GM15510 (cell line): ENCODE results near the gene LUZP1.

Source experiments
- POLR2A ChIP-seq: IDR thresholded peaks from 3 replicates; pipeline ENCODE4 v1.6.1; 2011; ENCODE audit warnings: borderline replicate concordance; ENCODE audit not compliant: insufficient read length; ENCODE audit errors: extremely low read depth

LUZP1 gene

DNA sequence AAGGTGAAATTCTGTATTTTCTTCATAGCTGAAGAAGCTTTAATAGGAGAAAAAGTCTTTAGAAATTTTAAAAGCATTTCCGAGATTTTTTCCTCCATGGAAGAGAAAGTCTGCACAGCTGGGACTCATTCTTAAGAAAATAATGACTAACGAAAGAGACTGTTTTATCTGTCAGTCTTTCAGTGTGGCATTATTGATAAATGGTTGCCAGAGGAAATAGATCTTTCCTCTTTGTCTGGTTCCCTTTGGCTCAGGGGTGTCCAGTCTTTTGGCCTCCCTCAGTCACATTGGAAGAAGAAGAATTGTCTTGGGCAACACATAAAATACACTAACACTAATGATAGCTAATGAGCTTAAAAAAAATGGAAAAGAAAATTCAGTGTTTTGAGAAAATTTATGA lies 99.5 kb downstream of the LUZP1 start:
- no peak for TF ChIP-seq POLR2A

DNA sequence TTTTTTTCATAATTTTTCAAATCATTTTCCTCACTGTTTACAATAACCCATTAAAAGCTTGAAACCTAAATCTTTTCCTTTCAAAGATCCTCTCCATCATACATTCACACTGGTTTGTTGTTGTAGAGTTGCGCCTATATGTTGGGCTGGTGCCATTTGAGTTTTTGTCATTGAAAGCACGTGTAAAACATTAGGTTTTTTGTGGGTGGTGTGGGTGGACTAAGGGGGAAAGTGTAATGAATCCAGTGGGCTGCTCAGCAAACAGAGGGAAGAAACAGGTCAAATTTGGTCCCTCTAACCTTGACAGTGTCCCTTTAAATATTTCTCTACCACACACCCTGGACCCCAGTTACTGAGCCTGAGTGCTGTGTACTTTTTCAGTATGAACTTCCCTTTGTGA lies 102.6 kb downstream of the LUZP1 start:
- no peak for TF ChIP-seq POLR2A

DNA sequence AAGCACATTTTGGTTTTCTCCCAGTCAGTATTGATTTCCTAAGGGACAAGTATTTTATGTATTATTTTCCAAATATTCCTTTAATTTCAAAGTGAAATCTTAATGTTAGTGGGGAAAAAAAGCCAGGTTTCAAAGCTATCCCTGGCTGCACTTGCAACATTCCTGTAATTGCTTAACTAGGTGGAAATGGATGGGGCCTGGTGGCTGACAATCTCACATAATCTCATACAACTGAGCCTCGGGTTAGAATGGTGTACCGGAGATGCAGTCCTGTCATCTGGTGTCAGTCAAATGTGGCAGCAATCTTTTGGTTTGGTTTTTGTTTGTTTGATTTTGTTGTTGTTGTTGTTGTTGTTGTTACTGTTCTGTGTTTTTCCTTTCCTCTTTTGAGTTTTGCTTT lies 103.3 kb downstream of the LUZP1 start:
- TF ChIP-seq POLR2A: no peak

DNA sequence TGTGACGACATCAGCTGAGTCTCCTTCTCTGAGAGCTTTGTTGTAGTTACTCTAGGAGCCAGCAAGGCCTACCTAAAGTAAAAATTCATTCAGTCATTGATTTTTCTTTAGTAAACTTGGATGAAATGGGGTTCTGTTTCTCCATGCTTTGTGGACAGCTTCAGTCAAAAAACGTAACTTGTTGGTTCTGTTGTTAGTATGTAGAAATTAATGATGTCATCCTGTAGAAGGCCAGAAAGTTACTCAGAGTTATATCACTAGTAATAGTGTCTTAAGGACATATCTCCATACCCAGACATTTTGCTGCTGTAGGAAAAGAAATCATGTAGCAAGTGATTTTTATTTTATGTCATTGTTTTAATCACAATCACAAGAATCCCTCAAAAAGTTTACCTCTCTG lies 106.4 kb downstream of the LUZP1 start:
- no peak for TF ChIP-seq POLR2A

DNA sequence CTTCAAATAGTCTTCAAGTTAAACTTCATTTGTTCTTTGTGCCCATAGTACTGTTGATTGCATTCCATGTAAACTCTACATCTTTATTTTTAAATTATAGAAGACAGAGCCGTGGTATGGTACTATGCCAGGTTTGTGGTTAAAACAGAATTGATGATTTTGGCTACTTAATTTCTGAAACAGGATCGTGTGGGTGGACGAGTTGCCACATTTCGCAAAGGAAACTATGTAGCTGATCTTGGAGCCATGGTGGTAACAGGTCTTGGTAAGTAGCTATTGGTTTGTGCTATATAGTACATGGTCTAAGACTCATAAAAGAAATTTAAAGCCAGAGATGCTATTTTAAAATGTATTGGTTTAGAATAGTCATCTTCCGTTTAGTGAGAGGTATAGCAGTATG lies 111.4 kb downstream of the LUZP1 start:
- no peak for TF ChIP-seq POLR2A

DNA sequence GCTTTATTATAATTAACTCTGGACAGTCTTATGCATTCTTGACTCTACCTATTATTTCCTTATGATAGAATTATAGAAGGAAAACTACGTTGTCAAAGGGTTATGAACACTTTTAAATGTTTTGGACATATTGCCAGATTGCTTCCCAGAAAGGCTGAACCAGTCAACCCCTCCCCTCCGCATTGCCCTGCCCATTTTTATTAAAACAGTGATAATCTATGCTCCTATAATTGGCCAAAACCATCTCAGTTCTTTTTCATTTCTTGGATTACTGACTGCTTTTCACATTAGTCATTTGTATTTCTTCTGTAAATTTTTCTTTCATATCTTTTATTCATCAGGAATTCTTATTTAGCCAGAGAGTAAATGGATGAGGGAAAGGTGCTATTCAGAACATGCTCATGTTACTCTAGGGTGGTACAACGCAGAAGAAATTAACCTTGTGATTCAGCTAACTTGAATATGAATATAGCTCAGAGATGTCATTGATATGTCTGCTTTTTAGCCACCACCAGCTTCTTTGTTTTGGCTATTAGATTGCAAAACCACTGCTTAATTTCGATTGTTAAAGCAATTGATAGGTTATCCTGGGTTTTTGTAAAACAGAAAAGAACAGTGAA lies 117.3 kb downstream of the LUZP1 start:
- TF ChIP-seq POLR2A: no peak

DNA sequence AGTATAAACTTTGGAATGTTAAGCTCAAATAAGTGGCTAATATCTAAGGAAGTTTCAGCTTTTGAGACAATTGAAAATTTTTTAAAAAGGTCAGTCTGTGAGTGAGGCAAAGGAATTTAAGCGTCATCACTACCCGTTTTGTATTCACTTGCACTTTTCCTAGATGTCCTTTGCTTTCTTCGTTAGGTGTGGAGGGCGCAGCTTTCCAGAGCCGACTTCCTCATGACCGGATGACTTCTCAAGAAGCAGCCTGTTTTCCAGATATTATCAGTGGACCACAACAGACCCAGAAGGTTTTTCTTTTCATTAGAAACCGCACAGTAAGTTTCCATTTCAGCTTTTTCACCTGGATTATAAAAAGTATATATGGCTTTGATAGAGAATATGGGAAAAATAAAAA lies 118.5 kb downstream of the LUZP1 start:
- TF ChIP-seq POLR2A: no peak

DNA sequence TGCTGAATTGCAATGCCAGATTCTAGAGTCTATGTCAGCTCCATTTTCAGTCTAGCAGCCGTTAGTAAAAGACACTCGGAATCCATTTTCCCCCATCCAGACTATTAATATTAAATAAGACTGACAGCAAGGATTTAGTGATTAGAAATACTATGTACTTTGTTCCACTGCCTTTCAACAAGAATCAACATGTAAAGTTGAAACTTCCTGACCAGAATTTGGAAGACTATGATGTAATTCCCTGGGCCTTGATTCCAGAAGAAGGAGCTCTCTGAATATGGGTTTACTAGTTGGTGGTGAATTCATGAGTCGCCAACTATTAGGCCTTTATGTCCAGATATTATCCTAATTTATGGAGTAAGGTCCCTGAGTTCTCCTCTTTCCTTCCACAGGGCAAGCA lies 124.6 kb downstream of the LUZP1 start:
- no peak for TF ChIP-seq POLR2A

DNA sequence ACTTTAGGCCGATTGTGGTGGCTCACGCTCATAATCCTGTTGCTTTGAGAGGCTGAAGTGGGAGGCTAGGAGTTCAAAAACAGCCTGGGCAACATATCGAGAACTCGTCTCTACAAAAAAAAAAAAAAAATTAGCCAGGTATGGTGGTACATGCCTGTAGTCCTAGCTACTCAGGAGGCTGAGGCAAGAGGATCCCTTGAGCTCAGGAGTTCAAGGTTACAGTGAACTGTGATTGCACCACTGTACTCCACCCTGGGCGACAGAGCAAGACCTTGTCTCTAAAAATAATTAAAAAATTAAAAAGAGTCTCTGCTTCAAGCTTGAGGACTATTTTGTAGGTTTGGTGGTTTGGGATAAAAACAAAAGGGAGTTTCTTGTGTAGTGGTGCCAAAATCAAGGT lies 128.1 kb downstream of the LUZP1 start:
- TF ChIP-seq POLR2A: no peak

DNA sequence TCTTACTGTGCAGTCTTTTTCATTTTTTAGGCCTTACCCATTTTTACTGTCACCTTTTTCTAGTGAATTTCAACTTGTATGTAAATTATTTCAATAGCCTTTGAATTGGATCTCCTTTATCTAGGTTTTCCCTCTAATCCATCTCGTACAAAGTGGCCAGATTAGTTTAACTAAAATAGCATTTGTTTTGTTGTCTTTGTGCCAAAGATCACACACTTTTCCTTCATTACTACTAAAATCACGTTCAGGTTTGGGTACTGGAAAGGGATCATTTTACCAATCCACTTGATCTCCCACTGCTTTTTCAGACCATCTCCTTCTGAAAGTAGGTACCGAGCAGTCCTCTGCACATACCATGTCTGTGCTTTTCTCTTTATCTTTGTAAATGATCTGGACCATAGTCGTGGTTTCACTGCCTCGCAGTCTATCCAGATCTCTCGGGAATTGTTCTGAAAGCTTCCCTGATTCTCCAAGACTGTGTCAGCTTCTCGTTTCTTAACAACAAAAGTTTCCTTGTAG lies 129.3 kb downstream of the LUZP1 start:
- TF ChIP-seq POLR2A: no peak

DNA sequence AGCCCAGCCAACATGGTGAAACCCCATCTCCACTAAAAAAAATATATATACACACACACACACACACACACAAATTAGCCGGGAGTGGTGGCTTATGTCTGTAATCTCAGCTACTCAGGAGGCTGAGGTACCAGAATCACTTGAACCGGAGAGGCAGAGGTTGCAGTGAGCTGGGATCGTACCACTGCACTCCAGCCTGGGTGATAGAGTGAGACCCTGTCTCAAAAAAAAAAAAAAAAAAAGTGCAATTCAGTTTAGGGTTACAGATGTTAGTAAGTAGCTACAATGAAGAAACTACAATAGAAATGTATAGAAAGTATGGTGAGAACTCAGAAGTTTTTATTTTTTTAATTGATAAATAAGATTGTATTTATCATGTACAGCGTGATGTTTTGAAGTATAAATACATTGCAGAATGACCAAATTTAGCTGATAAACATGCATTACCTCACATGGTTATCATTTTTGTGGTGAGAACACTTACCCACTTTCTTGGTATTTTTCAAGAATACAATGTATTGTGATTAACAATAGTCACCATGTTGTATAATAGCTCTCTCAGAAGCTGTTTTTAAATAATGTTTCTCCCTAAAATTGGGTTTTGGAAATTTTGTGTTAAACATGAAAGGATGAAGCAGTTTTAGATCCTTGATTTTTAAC lies 131.4 kb downstream of the LUZP1 start:
- TF ChIP-seq POLR2A: no peak

DNA sequence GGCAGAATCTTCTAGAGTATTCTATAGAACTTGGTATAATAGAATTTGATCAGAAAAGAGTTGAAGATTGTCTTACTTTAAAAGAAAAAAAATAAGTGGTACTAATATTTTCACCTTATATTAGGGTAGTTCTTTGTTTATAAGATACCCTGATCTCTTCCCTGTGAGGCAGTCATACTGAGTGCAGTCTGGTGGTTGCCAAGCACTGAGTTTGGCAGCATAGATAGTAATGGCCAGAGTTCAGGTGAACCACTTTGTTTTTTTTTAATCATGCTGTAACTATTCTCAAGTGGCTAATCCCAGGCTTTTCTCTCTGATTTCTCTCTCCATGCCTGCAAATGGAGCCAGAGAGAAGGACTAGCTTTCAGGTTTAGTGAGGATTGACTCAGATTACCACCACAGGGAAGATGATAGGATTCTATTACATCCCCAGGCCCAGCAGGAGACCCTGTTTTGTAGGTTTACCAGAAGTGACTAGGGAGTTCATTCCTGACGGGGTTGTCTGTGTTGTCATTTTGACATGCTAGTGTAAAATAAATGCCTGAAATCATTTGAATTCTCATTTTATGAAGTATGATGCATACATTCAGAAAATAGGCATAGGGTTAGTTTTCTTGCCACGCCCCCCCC lies 132.7 kb downstream of the LUZP1 start:
- no peak for TF ChIP-seq POLR2A
